Measurements from ENCODE around the gene MPPED2.

- TF ChIP-seq CTCF (IDR thresholded peaks at IDR 0.05), result no peak
- TF ChIP-seq POLR2A (IDR thresholded peaks at IDR 0.05), result no peak
Measured at GRCh38 chr11:30582726-30583125, 3.4 kb downstream of the MPPED2 start.
